AG08396 (cell line): Measurements from ENCODE around the gene TMED10.
"Not testable (repeated sequence)": the region's sequence is repeated elsewhere in the genome, so short reads cannot be mapped to it uniquely, and the experiment has no call there.

Source experiments
- DNase-seq: peaks from one replicate; pipeline ENCODE4 v3.0.0; 2012; ENCODE audit warnings: low spot score, mixed read lengths

The TMED10 gene

DNA sequence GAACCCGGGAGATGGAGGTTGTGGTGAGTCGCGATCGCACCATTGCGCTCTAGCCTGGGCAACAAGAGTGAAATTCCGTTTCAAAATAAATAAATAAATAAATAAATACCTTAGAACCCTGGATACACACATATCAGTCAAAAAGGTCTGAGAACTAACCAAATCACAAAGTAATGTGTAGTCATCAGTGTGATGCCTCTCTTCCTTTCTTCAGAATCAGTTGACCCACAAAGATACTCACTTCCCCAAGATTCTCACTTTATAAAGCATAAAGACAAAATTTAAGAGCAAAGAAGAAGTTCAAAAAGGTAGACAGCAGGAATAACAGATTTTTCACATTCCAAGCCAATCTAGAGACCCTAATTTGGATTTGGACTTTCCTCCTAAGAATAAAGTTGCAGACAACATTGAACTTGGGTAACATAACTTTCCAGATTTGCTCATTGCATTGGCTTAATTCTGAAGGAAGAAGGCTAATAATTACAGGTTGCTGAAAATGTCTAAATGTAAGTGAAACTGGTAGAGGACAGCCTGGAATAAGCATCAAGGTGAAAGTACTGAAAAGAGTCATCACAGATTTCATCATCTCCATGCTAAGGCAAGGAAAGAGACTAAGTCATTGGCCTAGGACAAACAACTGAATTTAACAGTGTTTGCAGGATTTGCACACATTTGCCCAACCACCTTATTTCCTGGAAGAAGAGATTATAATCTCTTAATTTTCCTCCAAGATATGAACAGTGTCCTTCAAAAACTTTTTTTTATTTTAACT is 17.4 kb downstream of the TMED10 start:
- no peak for DNase-seq

DNA sequence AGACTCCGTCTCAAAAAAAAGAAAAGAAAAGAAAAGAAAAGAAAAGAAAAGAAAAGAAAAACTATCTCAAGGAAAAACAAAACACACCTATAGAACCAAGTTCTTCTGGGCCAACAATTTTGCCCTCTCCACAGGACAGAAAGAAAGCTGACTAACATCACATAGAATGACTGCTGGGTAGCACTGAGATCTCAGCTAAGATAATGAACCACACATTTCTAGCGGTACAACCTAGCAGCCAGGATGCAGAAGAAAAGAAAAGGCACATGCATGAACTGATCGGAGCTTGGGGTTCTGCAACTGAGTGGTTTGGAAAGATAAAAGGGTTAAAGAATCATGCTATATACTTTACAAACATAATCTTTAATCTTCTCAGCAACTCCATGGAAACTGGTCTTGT is 19.5 kb downstream of the TMED10 start:
- no peak for DNase-seq

DNA sequence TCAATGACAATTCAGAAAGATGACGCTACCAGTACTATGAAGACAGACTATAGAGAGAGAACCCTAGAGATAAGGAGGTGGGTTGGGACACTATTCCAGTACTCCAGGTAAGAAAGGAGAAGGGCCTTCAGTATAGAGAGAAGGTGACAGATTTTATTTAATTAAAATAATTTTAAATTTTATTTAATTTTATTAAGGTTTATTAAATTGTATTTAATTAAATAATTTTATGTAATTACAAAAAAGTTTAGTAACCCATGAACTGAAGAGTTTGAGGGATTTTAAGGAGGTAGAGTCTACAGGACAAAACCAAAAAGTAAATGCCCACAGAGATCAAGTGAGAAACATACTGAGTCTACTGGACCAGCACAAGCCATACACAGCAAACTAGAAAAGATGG is 20.3 kb downstream of the TMED10 start:
- DNase-seq = no peak

DNA sequence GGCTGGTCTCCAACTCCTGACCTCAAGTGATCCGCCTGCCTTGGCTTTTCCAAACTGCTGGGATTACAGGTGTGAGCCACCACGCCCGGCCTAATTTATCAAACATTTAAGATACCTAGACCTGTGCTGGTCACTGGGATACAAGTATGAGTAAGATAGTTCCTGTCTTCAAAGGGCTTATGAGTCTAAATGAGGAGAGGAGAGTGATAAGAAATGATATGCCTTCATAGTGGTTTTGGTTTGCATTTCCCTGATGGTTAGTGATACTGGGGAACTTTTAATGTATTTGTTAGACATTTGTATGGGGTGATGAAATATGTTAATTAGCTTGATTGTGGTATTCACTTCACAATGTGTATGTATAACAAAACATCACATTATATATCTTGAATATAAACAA is 21.2 kb downstream of the TMED10 start:
- DNase-seq = no peak

DNA sequence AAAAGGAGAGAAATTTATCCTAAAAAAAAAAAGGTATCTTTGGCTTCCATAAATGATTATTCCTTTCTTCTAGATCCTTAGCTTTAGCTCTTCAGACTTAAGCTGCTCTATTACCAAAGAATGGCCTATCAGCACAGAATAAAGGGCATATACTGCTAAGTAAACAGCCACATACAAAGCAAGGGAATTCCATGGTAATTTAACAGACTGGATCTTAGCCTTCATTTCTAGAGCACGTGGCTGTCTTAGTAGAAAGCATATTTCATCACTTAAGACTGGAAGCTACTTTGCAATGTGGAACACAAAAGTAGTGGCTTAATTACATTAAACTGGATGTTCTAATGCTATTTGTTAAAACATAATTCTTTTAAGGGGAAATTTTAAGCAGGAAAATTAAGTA is 23.1 kb downstream of the TMED10 start:
- DNase-seq = no peak

DNA sequence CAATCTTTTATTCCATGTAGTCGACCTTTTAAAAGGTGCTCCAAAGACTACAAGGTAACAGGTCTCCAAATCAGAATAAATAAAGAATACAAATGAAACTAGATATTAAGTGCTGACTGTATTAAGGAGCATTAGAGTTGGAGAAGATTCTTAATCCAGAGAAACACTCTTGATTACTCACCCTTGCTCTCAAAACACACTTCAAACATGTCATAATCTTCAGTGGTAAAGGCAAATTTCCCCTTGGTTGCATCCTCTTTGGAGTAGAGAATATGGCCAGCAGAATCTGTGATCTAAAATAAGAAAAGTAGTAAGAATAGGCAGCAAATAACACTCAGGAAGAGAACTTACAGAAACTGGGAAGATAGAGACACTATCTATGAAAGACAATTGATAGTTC is 24.6 kb downstream of the TMED10 start:
- no peak for DNase-seq

DNA sequence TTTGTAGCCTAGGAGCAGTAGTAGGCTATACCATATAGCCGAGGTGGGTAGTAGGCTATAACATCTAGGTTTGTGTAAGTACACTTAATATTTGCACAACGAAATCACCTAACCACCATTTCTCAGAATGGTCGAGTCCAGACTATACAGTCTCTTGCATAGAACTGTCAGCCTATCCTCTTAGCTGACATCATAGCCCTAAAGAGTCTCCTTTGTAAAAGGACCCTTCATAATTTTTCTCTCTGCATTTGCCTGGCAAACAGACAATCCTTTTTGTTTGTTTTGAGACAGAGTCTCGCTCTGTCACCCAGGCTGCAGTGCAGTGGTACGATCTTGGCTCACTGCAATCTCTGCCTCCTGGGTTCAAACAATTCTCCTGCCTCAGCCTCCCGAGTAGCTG is 25.8 kb downstream of the TMED10 start:
- not testable (repeated sequence) for DNase-seq

DNA sequence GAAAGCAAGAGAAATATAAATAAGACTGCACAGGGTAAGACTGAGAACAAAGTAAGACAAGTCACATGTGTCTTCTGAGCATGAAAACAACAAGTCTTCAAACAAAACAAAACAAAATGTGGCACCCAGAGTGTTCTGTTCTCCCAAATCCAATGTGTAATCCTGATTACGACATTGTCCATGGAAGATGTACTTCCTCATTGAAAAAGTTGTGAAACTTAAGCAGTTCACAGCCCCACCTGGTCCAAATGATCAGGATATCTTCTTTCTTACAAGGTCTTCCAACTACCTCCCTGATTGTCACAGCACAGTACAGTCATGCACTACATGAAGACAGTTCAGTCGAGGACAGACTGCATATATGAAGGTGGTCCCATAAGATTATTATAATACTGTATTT is 26.3 kb downstream of the TMED10 start:
- DNase-seq = no peak

DNA sequence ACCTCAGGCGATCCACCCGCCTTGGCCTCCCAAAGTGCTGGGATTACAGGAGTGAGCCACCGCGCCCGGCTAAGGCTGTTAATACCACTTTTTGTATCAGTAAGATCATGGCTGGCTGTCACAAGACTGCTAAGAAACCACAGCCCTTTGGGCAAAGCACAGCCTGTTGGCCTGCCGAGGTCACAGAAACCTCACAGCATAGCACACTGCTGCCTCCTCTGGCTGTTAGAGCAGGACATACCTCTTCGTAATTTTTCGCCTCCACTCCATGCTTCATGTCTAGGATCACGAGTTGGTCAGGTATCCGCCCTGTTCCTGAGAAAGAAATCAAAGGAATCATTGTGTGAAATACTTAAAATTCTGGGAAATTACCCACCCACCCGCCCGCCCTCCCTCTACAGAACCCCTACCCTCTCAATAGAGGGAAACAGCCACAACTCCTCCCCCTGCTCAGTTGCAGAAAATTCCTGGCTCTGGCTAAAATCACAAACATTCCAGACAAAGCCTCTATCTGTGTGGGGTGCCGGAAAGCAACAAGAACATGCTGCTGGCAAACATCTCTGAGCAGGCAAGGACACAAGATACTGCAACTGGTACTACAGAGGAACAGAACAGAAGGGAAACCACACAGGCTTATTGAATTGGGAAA is 28.9 kb downstream of the TMED10 start:
- peak; percentile 68 for DNase-seq

DNA sequence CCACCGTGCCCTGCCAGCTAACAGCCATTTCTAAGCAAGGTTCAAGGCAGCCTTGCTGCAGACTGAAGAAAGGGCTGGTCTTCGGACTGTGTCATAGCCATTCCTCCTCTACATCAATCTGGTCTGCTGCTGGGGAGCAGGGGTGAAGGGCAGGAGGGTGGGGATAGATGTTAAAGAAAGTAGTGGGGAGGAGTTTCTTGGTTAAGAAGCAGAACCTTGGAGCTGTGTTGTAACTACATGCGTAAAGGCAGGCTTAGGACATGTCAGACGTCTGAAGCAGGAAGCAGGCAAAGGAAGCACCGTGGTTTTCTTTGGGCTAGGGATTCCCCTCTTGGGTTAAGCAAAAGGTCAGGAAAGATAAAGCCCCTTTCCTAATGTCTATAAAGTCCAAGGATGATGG is 31.5 kb downstream of the TMED10 start:
- DNase-seq = no peak

DNA sequence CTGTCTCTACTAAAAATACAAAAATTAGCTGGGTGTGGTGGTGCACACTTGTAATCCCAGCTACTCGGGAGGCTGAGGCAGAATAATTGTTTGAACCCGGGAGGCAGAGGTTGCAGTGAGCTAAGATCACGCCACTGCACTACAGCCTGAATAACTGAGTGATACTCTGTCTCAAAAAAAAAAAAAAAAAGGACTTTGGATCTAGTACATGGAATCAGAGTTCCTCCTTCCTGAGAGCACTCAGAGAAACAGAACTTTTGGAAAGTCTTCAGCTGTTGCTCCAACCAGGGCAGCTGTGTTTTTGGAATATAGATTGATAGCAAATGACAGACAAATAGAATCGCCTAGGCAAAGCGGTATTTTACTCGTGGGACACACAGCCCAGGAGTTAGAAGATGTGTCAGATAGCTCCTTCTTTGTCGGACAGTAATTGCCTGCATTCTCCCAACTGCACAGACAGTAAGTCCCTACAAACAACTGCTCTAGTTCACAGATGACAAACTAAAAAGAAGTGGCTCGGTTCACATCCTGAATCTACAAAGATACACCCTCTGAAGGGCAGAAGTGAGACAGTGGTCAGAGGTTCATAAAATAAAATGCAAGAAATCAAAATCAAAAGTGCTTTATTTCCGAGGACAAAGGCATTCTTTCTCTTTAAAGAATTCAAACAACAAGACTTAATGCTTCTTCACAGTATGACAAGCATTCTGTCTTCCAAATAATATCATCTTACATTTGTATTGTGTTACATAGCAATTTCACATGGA is 32.5 kb downstream of the TMED10 start:
- no peak for DNase-seq

DNA sequence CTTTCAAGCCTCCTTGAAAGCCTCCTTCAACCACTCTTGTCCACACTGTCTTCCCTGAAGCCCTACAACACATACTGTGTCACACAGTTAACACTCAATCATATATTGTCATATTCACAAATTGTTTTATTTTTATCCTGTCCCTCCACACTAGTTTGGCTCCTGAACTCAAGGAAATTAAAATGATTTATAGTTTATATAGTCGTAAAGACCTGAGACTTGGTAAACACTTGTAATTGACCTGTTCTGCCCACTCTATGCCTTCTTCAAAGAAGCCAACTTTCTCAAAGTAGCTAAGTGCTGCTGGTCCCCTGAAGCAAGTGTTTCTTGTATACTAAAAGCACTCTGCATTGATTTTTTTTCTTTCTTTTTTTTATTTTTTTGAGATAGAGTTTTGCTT is 33.9 kb downstream of the TMED10 start:
- DNase-seq = no peak

DNA sequence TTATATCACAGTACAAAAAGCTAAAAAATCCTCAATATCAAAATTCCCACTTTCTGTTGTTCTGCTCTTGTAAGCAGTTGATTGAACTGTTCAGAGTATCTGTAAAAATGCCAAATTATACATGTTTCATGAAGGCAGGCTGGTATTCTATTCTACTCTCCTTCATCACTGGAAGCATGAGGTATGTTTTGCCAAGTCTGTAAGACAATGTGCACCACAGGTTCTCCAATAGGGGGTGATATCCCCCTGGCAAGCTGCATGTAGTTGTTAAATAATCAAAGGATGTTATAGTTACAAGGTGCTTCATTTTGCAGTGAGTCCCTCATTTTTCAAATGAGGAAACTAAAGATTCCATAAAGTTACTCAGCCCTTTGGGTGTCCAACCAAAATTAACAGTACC is 34.4 kb downstream of the TMED10 start:
- DNase-seq = no peak

DNA sequence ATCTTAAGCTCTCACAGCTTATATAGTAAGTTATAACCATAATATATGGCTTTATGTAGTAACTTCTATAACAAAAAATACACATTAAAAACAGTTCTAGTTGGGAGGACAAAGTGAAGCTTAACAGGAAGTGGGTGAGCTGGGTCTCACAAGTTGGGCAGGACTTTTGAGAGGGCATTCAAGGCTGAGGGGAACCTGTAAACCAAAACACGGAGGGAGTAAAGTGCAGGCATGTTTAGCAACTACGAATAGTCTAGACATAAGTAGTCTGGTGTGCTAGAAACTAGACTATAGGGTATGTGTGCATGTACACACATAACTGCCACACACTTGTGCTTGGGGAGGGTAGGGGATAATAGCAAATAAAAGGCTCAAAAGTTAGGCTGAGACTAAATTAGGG is 35.4 kb downstream of the TMED10 start:
- no peak for DNase-seq

DNA sequence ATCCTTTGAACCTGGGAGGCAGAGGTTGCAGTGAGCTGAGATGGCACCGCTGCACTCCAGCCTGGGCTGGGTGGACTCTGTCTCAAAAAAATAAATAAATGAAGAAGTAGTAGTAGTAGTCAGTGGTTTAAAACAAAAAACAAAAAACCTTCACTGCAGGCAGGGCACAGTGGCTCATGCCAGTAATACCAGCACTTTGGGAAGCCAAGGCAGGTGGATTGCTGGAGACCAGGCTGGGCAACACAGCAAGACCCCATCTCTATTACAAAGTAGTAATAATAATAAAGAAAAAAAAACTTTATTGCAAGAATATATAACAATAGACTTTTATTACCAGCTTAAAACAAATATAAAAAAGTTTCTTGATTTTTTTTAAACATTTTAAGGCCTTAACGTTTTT is 35.8 kb downstream of the TMED10 start:
- no peak for DNase-seq

DNA sequence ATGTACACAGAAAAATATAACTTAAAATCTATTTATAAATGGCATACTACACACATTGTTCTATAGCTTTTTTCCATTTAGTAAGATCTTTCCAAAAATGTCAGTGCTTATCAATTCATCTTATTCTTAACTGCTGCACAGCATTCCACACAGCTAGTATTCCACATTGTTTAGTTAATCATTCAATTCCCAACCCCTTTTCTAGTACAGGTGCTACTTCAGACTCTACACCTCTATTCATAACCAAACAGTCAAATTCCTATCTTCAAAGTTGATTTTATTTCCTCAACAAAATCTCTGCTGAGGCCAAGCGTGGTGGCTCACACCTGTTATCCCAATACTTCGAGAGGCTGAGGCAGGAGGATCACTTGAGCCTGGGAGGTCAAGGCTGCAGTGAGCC is 37.2 kb downstream of the TMED10 start:
- DNase-seq = no peak

DNA sequence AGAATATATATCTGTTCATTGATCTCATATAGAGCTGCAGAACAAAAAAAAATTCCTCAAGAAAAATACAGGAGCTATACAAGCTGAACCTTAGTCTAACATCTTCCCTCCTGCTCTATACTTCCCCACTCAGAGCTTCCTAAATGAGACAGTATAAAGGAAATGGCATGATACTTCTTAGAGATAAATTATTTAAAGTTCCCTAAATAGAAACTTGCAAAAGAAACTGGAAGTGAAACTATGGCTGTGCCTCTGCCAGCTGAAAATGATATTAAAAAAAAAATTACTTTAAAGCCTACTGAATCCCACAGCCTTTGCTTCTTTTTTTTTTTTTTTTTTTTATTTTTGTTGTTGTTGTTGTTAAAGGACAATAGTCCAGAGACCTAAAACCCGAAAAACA is 37.9 kb downstream of the TMED10 start:
- DNase-seq = no peak

DNA sequence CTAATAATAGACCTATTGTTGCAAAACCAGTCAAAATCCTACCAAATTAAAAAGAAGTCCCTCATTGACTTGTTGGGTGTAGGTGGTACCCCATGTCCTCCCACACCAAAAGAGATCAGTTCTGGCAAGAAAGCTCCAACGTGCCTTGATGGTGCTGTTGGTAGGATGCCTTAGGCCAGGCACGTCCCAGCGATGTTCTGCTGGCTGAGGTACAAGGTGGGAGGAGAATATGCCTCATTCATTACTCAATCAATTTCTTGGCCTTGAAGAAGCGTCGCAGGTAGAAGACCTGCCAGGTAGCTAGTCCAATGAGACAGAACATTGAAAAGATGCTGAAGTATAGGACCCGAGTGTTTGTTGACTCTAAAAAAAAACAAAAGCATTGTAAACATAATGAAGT is 41.8 kb downstream of the TMED10 start:
- no peak for DNase-seq

DNA sequence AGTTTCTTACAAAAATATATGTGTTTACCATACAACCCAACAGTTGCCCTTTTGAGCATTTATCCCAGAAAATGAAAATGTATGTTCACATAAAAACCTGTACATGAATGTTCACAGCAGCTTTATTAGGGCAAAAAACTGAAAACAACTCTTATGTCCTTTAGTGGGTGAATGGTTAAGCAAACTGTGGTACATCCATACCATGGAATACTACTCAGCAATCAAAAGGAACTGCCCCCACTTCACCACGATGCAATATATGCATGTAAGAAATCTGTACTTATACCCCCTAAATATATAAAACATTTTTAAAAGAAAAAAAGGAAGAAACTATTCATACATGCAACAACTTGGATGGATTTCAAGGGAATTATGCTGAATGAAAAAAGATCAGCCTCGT is 42.8 kb downstream of the TMED10 start:
- DNase-seq = no peak

DNA sequence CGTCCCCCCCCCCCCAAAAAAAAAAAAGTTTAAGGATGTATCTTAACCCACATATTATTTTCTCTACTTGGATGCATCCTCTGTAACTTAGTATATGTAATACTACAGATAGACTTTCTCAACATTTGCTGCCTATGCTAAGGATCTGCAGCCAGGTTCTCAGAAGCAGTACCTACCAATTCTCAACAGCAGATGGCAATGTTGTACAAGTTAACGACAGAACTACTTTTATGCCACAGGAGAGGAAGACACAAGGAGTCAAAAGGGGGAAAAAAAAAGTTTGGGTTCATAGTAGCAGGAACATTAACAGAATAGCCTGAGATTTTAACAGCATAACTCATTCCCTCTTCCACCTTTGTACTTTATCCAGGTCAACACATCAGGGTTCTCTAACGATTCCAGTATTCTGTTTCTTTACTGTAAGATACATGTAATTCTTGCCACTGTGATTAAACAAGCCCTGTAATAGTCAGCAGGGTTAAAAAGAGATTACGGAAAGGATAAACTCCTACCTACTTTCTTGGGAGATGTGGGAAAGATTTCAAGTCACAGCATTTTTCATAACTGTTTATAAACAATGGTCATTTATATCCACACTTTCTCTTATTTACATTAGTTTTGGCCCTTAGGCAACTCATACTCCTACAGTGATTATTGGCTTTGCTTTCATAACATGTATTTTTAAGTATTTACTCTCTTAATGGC is 43.9 kb downstream of the TMED10 start:
- peak; percentile 42 for DNase-seq

DNA sequence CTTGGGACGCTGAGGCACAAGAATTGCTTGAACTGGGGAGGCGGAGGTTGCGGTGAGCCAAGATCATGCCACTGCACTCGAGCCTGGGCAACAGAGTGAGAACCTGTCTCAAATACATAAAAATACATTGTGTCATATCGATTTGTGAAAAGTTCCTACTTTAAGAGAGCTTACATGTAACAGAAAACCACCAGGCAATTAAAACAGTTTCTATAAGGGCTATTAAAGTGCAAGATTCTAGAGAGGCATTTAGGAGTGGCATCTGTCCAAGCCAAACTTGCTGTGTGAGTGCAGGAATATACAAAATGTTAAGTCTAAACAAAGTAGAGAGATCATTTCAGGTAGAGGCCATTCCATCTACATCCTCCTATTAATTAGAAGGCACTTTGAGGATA is 47.8 kb downstream of the TMED10 start:
- DNase-seq = no peak

DNA sequence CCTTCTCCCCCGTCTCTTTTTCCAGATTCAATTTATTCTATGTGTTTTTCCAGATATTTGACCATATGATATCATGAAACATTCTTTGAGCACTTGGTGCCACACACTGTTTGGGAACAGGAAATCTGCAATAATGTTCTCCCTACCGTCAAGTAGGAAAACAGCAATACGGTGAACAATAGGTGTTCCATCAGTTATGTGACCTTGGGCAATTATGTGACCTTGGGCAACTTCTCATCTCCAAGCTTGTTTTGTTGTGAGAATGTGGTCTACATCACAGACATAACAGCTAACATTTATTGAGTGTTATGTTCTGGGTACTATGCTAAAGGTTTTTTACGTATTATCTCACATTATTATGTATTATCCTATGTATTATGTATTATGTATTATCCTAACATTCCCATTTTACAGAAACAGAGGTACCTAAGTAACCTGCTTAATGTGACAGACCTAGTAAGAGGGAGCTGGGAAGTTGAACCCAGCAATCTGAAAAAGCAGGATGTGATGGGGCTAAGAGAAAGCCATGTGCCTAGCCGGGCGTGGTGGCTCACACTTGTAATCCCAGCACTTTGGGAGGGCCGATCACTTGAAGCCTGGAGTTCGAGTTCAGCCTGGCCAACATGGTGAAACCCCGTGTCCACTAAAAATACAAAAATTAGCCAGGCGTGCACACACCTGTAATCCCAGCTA is 48.4 kb downstream of the TMED10 start:
- no peak for DNase-seq
